GM19452 (cell line): ENCODE results near the gene CSTB.

Experiments
- ATAC-seq: cut with Tn5 transposase; IDR thresholded peaks from one replicate; pipeline ENCODE4 v1.9.1; 2021; ENCODE audit not compliant: unreplicated experiment

Gene CSTB

DNA sequence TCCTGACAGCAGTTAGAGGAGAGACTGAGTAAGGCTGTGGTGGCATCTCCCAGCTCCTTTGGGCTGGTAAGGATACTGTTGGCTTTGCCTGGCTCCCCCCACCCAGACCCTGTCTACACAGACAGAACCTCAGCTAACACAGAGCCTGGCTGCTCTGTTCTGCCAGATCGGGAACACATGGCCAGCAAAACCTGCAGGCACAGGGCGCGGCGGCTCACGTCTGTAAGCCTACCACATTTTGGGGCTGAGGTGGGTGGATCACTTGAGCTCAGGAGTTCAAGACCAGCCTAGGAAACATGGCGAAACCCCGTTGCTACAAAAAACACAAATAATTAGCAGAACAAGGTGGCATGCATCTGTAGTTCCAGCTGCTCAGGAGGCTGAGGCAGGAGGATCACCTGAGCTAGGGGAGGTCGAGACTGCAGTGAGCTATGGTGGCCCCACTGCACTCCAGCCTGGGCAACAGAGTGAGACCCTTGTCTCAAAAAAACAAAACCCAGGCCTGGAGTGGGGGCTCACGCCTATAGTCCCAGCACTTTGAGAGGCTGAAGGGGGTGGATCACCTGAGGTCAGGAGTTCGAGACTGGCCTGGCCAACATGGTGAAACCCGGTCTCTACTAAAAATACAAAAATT lies 6.7 kb downstream of the CSTB start:
- ATAC-seq, result no peak

DNA sequence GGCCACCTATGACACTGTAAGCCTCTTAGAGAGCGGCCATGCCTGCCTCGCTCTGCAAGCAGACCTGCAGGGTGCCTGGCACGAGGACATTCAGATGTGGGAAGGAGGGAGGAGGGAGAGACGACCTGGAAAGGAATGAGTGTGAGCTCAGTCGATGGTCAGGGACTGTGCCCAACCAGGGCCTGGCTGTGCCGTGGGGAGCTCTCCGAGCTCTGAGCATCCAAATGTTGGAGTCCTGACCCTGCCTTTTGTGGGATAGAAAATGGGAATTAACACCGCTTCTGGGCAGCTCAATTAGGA lies 7.3 kb downstream of the CSTB start:
- no peak for ATAC-seq

DNA sequence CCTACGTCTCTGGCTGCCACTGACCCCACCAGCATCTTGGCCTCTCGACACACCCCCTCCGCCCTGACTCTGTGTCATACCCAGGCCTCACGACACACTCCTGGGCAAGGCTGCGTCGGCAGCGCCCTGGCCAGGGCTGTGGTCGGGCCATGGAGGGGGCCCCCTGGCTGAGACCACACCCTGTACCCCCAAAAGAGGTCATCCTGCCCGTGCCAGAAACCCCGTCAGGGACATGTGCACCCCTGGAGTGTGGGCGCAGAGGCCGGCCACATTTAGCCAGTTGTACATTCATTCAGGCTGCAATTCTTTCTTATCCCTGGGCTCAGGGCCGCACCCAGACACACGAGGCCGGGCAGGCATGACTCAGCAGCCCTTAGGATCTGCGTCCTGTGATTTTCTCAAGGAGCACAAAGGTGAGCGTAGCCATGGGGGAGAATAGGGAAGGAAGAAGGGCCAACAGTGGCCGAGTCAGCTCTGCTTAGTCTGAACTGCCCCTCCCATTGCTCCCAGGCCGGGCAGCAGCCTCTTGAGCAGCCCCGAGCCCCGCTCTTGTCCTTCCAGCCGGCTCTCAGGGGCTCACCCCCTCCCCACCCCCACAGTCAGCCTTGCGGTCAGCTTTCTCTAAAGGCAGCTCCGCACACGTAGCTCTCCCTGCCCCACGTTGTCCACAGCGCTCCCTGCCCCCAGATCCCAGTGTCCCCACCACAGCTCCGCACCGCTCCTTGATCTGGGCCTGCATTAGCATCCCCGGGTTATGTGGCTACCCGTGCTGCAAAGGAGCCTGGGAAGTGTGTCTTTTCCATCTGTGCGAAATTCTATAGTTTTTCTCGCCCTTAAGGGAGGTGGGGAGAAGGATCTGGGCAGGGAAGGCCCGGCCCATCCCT lies 7.9 kb downstream of the CSTB start:
- ATAC-seq, result no peak

DNA sequence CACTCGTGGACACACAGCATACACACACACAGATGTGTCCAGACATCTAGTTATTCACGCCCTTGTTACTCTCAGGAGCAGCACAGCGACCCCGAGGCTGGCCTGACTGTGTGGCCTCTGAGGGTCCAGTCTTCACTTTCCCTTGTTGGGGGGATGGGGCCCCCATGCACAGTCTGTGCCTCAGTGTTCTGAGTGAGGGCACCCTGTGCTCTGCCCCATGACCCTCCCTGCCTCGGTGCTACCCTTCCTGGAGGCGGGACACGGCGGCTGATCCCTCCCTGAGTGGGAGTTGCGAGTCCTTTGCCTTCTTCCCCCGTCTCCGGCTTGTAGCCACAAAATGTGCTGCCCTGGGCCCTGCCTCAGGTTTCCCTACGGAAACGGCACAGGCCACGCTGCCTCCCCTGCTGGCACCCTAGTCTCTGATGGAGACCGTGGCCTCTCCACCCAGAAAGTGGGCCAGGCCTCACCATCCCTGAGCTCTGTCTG lies 8.6 kb downstream of the CSTB start:
- no peak for ATAC-seq

DNA sequence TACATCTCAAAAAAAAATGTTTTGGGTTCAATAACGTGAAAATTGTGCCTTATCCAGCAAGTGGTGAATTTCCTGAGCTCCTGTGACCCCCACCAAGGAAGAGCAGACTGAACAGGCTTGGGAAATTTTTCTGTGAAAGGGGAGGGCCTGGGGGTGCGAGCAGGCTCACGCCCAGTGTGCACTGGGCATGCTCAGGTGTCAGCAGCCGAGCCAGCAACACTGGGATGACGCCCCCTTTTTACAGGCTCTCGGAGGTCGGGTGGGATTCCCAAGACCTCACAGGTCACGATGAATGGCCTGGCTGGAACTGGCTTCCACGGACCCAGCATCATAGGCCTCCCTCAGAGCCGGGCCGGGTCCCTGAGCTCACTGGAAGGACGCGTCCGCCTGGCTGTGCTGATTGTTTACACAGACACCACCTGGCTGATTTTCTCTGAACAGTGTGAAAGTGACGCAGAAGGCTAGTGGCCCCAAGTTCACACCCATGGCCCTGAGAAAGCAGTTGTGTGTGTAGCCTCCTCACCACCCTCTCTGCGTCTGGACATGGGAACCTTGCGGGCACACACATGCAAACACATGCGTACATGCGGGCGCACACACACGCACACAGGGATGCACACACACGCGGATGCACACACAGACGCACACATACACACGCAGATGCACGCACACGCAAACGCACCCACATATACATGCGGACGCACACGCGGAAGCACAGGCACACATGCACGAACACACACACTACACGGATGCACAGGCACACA lies 9.2 kb downstream of the CSTB start:
- ATAC-seq, result no peak

DNA sequence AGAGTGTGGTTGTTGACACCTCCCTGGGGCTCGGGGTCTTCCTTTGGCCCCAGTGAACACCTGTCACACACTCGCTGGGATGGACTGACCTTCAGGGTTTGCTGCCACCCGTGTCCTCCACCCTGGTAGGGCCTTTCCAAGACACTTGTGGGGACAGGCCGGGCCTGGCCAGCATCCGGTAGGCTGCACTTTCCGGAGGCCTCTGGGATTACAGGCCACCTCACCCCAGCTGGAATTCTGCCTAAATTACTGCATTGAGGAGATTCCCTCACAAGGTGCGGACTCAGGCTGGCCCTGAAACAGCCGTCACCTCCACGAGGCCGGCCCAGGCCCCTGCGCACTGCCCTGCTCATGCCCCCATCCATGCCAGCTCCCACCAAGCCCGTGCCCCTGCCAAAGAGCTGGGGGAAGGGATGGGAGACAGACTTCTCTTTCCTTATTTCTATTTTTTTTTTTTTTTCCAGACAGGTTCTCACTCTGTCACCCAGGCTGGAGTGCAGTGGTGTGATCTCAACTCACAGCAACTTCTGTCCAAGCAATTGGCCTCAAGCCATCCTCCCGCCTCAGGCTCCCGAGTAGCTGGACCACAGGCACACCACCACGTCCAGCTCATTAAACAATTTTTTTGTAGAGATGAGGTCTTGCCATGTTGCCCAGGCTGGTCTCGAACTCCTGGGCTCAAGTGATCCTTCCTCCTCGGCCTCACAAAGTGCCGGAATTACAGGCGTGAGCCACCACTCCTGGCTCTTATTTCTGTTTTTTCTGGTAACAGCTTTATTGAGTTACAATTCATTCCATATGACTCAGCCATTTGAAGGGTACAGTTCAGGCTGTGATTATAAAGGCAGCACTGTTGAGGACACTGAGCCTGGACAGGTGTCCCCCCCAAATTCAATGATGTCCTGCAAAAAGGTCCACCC lies 11.3 kb downstream of the CSTB start:
- ATAC-seq, result no peak

DNA sequence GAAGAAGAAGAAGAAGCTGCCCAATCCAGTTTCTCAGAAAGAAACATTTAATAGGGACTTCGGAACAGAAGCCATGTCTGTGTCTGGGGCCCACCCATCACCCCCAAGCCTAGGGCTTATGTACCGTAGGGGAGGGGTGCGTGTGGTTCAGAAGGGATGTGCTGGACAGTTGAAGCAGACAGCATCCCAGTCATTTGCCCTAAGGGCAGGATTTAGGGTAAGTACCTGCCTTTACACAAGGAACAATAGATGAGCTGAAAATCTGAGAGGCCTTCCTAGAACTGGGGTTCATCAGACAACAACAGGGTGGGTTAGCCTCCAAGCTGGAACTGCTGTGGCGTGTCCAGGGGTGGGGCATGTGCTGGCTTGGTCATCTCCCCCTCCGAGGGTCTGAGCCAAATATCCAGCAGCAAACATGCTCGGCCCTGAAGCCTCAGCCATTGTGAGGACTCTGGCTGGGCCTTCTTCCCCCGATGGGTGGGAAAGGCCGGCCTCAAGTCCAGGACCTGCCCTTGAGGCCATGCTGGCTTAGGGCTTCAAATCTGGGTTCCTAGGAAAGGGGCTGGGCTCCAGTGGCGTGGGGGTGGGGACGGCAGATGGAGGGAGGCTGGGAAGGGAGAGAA lies 12.1 kb downstream of the CSTB start:
- ATAC-seq, result no peak

DNA sequence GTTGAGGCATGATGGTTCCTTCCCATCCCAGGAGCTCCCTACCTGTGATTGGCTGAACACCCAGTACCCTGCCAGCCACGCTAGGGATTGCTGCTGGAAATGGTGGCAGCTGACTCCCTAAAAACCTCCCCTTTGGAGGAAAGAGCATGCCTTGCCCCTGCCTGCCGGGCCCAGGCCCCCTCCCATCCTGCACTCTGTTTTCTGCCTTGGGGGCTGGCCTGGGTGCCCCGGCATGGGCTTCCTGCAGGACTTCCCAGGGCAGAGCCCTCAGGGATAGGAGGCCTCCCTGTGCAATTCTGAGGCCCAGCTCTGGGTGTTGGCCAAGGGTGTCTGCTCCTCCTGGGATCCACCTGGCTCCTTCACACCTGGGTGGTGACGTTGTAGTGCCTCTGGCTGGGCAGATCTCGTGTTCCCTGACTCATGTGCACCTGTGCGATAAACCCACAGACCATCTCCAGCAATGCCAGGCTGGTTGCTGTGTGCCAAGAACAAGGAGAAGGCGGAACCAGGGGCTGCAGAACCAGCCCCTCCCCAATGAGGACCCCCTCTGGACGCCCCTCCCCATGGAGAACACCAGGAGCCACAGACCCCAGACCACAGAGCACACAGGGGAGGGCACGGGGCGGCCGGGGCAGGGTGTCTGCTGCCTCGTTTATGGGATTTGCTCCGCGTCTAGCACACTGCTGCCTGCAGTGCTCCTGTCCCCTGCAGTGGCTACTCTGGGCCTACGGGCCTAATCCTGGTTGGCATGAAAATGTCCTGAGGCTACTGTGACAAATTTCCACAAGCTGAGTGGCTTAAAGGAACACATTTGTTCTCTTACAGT lies 13.6 kb downstream of the CSTB start:
- no peak for ATAC-seq

DNA sequence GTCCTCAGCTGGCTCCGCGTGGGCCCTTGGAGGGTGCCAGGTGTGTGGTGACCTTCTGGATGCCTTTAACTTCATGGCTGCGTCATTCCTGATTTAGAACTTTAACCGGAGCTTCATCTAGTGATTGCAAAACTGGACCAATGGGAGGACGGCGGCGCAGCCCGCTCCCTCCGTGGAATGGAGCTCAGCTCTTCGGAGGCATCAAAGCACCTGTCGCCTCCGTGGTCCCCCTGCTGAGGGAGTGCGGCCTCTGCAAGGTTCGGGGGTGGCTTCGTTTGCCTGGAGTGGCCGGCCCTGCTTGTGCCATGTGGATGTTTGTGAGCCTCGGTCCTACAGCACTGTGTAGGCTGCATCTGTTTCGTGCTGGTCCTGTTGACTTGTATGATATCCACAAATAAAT lies 14.2 kb downstream of the CSTB start:
- no peak for ATAC-seq

DNA sequence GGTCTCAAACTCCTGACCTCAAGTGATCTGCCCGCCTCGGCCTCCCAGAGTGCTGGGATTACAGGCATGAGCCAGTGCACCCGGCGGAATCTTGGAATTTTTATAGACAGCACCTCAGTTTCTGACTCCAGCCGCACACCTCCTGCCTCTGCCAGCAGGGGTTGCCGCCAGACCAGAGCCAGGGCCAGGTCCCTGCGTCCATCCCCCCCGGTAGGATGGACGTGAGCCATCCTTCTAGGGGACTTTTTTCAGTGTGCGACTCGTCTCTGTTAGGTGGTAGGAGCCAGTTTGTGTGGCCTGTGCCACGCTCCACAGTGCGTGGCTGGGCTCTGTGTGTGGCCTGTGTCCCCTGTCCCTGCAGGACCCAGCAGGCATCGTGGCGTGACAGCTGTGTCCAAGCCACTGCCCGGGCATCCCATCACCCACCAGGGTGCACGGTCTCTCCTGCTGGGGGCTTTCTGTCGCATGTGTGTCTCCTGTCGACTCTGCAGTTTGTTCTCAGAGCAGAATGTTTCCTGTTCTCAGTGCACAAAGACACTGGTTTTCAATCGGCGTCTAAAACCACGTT lies 15.6 kb downstream of the CSTB start:
- ATAC-seq, result no peak

DNA sequence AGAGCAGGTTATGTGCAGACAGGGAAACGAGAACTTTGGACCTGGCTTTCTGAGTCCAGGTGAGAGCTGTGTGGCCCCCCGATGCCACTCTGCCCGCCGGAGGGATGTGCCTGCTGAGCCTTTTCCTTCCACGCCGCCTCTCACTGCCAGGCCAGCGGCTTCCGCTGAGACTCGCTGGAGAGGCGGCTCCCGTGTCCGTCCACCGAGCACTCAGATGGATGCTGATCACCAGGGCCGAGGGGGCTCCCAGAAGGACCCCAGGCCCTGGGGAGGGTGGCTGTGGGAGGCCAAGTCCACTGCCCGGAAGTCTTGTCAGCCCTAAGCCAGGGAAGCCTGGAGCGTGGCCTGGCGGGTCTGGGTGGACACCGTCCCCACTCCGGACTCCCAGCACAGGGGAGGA lies 16.5 kb downstream of the CSTB start:
- ATAC-seq, result no peak

DNA sequence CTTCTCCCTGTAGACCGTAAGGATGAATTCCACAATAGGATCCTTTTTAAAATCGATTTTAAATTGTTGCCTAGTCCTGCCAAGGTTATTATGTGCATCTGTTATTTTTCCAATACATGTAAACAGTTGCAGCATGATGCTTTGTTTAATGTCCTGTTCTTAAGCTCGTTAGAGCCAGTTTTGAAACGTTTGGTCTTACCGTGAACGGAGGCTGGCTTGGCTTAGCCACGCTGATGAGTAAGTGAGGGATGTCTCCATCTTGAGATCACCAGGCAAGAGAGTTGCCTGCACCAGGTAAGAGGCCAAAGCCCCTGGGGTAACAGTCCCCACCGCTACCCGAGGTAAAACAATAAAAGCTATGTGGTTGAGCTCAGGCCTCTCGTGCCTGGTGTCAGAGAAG lies 17.3 kb downstream of the CSTB start:
- no peak for ATAC-seq

DNA sequence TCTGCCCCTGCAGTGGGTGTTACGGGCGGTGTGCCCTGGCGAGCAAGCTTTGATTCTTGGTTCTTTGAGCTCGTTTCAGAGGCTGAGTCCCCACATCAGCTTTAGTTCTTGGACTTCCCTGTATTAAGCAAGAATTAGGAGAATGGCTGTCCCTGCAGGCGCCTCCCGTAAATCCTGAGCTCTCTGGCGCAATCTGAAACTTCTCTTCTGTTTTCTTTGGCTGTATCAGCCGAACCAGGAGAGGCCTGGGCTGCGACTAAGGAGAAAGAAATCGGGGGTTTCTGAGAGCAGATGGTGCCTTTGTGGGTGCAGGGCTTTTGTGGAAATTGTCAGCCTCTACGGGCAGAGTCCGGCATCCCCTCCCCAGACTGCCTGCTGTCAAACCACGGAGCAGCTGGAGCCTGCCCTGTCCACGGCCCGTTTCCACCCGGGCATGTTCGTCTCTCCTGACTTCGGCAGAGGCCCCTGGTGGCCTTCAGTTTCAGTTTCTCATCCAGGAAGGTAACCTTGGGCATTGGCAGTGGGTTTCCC lies 17.9 kb downstream of the CSTB start:
- ATAC-seq, result no peak

DNA sequence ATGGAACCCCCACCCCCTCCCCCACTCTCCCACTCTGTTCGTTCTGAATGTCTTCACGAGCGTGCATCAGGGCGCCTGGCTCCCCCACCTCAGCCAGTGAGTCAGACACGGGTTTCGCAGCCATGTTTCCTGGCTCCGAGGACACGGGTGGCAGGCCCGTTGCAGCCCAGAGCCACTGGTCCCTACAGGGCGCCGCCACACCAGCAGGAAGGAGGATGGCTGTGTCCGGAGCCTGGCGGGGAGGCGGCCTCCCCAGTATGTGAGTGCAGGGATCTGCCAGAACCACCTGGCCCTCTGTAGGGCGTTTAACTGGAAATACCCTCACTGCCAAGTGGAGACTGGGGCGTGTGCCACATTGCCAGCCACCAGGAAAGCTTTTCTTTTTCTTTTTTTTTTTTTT lies 18.5 kb downstream of the CSTB start:
- no peak for ATAC-seq

DNA sequence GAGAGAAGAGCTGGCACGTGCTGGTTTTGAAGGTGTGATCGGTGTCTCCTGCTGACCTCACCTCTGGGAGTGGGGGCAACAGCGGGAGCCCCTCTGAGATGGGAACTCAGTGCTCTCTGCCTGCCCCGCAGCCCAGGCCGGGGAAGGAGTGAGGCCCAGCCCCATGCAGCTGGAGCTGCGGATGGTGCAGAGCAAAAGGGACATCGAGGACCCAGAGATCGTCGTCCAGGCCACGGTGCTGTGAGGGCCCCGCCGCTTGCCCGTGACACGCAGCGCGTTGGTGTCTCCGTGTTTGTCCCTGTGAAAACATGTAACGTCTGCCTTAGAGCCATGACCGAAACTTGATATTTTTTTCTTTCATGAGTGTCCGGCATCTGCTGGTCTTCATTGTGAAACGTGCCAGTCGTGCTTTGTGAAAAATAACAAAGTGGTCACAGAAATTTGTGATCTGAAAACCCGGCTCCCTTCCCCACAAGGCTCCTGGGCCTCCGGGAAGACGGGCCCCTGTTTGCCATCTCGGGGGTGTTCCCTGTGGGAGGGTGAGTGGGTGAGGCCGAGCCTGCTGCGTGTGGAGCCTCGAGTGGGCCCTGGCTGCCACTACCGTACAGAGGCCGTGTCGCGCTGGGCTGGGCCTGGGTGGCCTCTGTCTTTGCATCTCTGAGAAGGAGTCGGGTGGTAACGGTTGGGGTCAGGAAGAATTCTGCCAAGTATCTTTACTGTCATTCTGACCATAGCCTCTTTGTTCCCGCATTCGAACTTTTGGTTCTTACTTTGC lies 20.1 kb downstream of the CSTB start:
- ATAC-seq, result no peak

DNA sequence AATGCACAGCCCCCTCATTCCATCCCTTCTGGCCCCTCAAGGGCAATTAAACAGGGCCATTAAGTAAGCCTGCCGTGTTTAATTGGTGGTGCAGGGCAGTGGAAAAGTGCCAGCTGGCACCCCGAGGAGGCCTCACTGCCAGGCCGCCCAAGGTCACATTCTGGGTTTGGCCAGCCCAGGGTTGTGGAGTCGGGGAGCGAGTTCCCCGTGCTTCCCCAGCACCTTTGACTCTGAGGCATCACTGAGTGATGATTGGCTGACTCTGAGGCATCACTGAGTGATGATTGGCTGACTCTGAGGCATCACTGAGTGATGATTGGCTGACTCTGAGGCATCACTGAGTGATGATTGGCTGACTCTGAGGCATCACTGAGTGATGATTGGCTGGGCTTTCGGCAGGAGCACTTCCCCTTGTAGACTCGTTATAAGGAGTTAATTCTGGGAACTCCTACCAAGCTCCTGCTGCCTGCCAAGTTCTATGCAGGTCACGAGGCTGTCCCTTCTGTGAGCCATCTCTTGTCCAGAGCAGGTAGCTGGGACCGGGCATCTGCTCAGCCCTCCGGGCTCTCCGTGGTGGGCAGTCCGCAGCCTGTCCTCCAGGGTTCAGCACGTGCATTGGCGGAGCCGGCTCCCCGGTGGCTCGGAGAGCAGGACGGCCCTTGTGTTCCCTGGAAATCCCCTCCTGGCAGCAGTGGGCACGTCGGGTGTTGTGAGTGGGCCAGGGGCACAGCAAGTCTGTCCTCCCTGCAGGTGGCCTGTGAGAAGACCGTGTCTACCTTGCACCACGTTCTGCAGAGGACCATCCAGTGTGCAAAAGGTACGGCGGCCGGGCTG lies 20.9 kb downstream of the CSTB start:
- no peak for ATAC-seq

DNA sequence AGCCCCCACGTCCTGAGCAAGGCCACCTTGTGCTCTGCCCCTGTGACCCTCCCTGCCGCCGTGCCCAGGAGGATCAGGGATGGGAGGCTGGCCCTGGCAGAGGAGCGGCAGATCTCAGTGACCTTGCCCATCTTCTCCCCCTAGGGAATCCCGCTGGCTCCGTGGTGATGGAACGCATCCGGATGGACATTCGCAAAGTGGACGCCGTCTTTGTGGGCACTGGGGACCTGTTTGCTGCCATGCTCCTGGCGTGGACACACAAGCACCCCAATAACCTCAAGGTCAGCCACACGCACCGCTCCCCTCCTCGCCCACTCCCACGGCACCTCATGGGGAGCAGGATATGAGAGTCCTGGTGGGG lies 22.7 kb downstream of the CSTB start:
- no peak for ATAC-seq
